SH-SY5Y (cell line): Measurements from ENCODE around the gene PNLIPRP3.

Source experiments
- GATA2 ChIP-seq: IDR thresholded peaks from 2 replicates; pipeline ENCODE4 v1.6.1; 2011; ENCODE audit warnings: mild to moderate bottlenecking, low read depth, low read length
- GATA3 ChIP-seq: IDR thresholded peaks from 2 replicates; pipeline ENCODE4 v1.6.1; 2011; ENCODE audit warnings: low read depth, mild to moderate bottlenecking, low read length, moderate library complexity

- no peak for TF ChIP-seq GATA2
- TF ChIP-seq GATA3: no peak
Measured at GRCh38 chr10:116457488-116457887, 29.8 kb downstream of the PNLIPRP3 start.
